ENCODE measurements around the gene AK5.

The AK5 gene

GRCh38 chr1:77594366-77595112 lies 312.7 kb downstream of the AK5 start:
- no peak for DNase-seq (ENCODE audit: low read depth)

GRCh38 chr1:77597310-77597709 lies 315.5 kb downstream of the AK5 start:
- DNase-seq (ENCODE audit: low read depth) = no peak

- DNase-seq (ENCODE audit: low read depth) = no peak
Observed at GRCh38 chr1:77605246-77606026, 323.6 kb downstream of the AK5 start.

- DNase-seq (ENCODE audit: low read depth) = no peak
Observed at GRCh38 chr1:77608893-77609292, 327.1 kb downstream of the AK5 start.

Measured in non-pigmented ciliary epithelial cell (primary cell).